ENCODE measurements around the gene ERBIN. TPM values are rescaled to one million over a fixed set of nuclear protein-coding genes. Genes with fewer than 3 reads are reported as not detected.

ERBIN gene
- total and polyA plus RNA-seq, 2 of the 13 experiments (the other 11 are each of a cell fraction or from before 2014, with no cell fraction given) = 14.4 to 41.7 TPM

DNA sequence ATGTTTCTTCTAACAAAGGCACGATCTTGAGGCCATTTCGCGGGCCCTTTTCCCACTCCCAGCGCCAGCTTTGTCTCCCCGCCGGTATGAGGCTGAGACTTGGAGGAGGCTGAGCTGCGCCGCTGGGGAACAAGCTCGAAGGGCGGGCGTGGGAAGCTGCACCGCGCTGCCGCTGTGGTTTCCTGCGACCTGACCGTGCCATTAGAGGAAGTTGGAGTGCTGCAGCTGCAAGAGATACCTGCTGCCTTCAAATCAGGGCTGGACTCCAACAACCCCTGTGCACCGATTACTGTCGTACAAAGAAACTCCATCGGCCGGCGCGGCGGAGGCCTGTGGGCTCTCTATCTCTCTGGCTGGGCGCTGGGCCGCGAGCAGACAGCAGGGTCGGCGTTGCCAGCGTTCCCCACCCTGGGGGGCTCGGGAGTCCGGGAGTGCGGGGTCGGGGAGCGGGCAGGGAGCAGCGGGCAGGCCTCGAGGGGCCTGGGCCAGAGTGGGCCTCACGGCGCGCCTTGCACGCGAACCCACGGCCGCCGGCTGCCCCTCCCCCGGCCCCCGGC, 1.3 kb upstream of the ERBIN start (continued):
- TF ChIP-seq, protein P1, sequence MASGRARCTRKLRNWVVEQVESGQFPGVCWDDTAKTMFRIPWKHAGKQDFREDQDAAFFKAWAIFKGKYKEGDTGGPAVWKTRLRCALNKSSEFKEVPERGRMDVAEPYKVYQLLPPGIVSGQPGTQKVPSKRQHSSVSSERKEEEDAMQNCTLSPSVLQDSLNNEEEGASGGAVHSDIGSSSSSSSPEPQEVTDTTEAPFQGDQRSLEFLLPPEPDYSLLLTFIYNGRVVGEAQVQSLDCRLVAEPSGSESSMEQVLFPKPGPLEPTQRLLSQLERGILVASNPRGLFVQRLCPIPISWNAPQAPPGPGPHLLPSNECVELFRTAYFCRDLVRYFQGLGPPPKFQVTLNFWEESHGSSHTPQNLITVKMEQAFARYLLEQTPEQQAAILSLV (CRISPR knock-in tag; IDR thresholded peaks at IDR 0.05; ENCODE audit: borderline replicate concordance) = no peak
- no peak for TF ChIP-seq SRSF4 (IDR thresholded peaks at IDR 0.05; ENCODE audit: low read depth, low read length, poor library complexity, severe bottlenecking)
- TF ChIP-seq ZNF136 (CRISPR knock-in tag; IDR thresholded peaks at IDR 0.05; ENCODE audit: low read depth) = no peak; the same call in 1 of the 2 replicates
- TF ChIP-seq, protein P2, sequence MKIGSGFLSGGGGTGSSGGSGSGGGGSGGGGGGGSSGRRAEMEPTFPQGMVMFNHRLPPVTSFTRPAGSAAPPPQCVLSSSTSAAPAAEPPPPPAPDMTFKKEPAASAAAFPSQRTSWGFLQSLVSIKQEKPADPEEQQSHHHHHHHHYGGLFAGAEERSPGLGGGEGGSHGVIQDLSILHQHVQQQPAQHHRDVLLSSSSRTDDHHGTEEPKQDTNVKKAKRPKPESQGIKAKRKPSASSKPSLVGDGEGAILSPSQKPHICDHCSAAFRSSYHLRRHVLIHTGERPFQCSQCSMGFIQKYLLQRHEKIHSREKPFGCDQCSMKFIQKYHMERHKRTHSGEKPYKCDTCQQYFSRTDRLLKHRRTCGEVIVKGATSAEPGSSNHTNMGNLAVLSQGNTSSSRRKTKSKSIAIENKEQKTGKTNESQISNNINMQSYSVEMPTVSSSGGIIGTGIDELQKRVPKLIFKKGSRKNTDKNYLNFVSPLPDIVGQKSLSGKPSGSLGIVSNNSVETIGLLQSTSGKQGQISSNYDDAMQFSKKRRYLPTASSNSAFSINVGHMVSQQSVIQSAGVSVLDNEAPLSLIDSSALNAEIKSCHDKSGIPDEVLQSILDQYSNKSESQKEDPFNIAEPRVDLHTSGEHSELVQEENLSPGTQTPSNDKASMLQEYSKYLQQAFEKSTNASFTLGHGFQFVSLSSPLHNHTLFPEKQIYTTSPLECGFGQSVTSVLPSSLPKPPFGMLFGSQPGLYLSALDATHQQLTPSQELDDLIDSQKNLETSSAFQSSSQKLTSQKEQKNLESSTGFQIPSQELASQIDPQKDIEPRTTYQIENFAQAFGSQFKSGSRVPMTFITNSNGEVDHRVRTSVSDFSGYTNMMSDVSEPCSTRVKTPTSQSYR (CRISPR knock-in tag; IDR thresholded peaks at IDR 0.05; ENCODE audit: borderline replicate concordance) = peak; percentile 50; the same call in 1 of the 2 replicates
- no peak for TF ChIP-seq RFX1 (IDR thresholded peaks at IDR 0.05)
- no peak for TF ChIP-seq ISX (CRISPR knock-in tag; conservative IDR thresholded peaks at IDR 0.05)
- TF ChIP-seq ZNF331 (CRISPR knock-in tag; IDR thresholded peaks at IDR 0.05) = 0 out of 2 replicates have a peak, but pooled peaks have one; percentile 22
- TF ChIP-seq ZNF382 (CRISPR knock-in tag; IDR thresholded peaks at IDR 0.05; ENCODE audit: borderline replicate concordance) = no peak
- TF ChIP-seq ZNF781 (CRISPR knock-in tag; IDR thresholded peaks at IDR 0.05; ENCODE audit: borderline replicate concordance, not compliant biosample characterization) = peak; percentile 45
- TF ChIP-seq ZNF674 (CRISPR knock-in tag; IDR thresholded peaks at IDR 0.05; ENCODE audit: low read depth) = no peak; the same call in 1 of the 2 replicates
- no peak for TF ChIP-seq ZNF34 (CRISPR knock-in tag; IDR thresholded peaks at IDR 0.05; ENCODE audit: borderline replicate concordance)
- no peak for TF ChIP-seq PHF21A (CRISPR knock-in tag; IDR thresholded peaks at IDR 0.05)
- TF ChIP-seq, protein P3, sequence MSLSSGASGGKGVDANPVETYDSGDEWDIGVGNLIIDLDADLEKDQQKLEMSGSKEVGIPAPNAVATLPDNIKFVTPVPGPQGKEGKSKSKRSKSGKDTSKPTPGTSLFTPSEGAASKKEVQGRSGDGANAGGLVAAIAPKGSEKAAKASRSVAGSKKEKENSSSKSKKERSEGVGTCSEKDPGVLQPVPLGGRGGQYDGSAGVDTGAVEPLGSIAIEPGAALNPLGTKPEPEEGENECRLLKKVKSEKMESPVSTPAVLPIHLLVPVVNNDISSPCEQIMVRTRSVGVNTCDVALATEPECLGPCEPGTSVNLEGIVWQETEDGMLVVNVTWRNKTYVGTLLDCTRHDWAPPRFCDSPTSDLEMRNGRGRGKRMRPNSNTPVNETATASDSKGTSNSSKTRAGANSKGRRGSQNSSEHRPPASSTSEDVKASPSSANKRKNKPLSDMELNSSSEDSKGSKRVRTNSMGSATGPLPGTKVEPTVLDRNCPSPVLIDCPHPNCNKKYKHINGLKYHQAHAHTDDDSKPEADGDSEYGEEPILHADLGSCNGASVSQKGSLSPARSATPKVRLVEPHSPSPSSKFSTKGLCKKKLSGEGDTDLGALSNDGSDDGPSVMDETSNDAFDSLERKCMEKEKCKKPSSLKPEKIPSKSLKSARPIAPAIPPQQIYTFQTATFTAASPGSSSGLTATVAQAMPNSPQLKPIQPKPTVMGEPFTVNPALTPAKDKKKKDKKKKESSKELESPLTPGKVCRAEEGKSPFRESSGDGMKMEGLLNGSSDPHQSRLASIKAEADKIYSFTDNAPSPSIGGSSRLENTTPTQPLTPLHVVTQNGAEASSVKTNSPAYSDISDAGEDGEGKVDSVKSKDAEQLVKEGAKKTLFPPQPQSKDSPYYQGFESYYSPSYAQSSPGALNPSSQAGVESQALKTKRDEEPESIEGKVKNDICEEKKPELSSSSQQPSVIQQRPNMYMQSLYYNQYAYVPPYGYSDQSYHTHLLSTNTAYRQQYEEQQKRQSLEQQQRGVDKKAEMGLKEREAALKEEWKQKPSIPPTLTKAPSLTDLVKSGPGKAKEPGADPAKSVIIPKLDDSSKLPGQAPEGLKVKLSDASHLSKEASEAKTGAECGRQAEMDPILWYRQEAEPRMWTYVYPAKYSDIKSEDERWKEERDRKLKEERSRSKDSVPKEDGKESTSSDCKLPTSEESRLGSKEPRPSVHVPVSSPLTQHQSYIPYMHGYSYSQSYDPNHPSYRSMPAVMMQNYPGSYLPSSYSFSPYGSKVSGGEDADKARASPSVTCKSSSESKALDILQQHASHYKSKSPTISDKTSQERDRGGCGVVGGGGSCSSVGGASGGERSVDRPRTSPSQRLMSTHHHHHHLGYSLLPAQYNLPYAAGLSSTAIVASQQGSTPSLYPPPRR (CRISPR knock-in tag; IDR thresholded peaks at IDR 0.05; ENCODE audit: borderline replicate concordance) = no peak
- TF ChIP-seq POLR2AphosphoS5 (IDR thresholded peaks at IDR 0.05; ENCODE audit: low read depth, low read length) = 0 out of 2 replicates have a peak, but pooled peaks have one; percentile 27
- TF ChIP-seq ZNF224 (CRISPR knock-in tag; IDR thresholded peaks at IDR 0.05) = no peak
- no peak for TF ChIP-seq PRMT3 (CRISPR knock-in tag; IDR thresholded peaks at IDR 0.05; ENCODE audit: borderline replicate concordance, low read depth)
- peak; percentile 38; the same call in 1 of the 2 replicates for TF ChIP-seq YEATS4 (CRISPR knock-in tag; IDR thresholded peaks at IDR 0.05; ENCODE audit: borderline replicate concordance)
- TF ChIP-seq, protein P4, sequence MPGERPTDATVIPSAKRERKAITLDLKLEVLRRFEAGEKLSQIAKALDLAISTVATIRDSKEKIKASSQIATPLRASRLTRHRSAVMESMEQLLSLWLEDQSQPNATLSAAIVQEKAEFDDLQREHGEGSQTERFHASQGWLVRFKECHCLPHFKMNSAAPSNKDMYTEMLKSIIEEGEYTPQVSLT (CRISPR knock-in tag; IDR thresholded peaks at IDR 0.05; ENCODE audit: borderline replicate concordance, low read depth) = no peak
- no peak for TF ChIP-seq JUNB (CRISPR knock-in tag; IDR thresholded peaks at IDR 0.05; ENCODE audit: borderline replicate concordance)
- TF ChIP-seq FOXA1 (IDR thresholded peaks at IDR 0.05) = no peak
- TF ChIP-seq FOXA1 (CRISPR knock-in tag; IDR thresholded peaks at IDR 0.05) = no peak

Measured in HepG2 (cell line).